HEK293 (cell line): ENCODE data around the gene S100G.

ENCODE experiments used
- CTCF ChIA-PET: fragments of 350-600 bp; formaldehyde crosslinking; extraction: SDS; loops from one replicate; lab custom pipeline; 2021; ENCODE audit warnings: antibody characterized with exemption; lab: Yijun Ruan, JAX
- POLR2A ChIA-PET: fragments of 300-600 bp; formaldehyde crosslinking; extraction: SDS; loops from one replicate; lab custom pipeline; 2020; ENCODE audit warnings: antibody characterized with exemption, inconsistent platforms; lab: Yijun Ruan, JAX
- H3K27ac ChIP-seq: fragments of 200-500 bp; sonication (Bioruptor generic); 2 replicates; pipeline ENCODE4 v1.5.1; 2014; ENCODE audit warnings: low read depth, low read length, control low read depth, inconsistent platforms; ENCODE audit errors: extremely low read depth
- H3K36me3 ChIP-seq, 2 experiments: fragments of 200-500 bp in 1 of 2; sonication (Bioruptor generic) in 1 of 2; 1 replicate in 1 of 2; 2 replicates in 1 of 2; pipeline ENCODE4 v1.5.1; 2014 to 2017; ENCODE audit warnings: inconsistent platforms in 2 of 2, low read length in 2 of 2; ENCODE audit not compliant: control insufficient read depth in 2 of 2, insufficient read depth in 1 of 2
- H3K4me1 ChIP-seq: fragments of 200-500 bp; sonication (Bioruptor generic); 2 replicates; pipeline ENCODE4 v1.5.1; 2014; ENCODE audit warnings: mild to moderate bottlenecking, low read length, inconsistent platforms; ENCODE audit not compliant: control insufficient read depth, insufficient read depth
- H3K4me3 ChIP-seq: 2 replicates; pipeline ENCODE4 v1.5.1; 2011; ENCODE audit warnings: low read depth, mild to moderate bottlenecking, control low read depth, low read length, moderate library complexity
- H3K9me3 ChIP-seq: fragments of 200-500 bp; sonication (Bioruptor generic); 2 replicates; pipeline ENCODE4 v1.5.1; 2014; ENCODE audit warnings: low read depth, low read length, inconsistent platforms; ENCODE audit not compliant: control insufficient read depth, insufficient read depth
- BCL11B ChIP-seq: fragments of 450-650 bp; formaldehyde crosslinking; IDR thresholded peaks from 2 replicates; pipeline ENCODE4 v1.5.1; 2016; ENCODE audit warnings: low read depth, missing biosample characterization, missing genetic modification characterization
- MYNN ChIP-seq: fragments of 450-650 bp; formaldehyde crosslinking; IDR thresholded peaks from 2 replicates; pipeline ENCODE4 v1.5.1; 2016; ENCODE audit warnings: missing biosample characterization, missing genetic modification characterization, borderline replicate concordance
- PATZ1 ChIP-seq: fragments of 450-650 bp; formaldehyde crosslinking; IDR thresholded peaks from 2 replicates; pipeline ENCODE4 v1.5.1; 2016; ENCODE audit warnings: missing biosample characterization, missing genetic modification characterization
- PRDM2 ChIP-seq: fragments of 450-650 bp; formaldehyde crosslinking; IDR thresholded peaks from 2 replicates; pipeline ENCODE4 v1.5.1; 2016; ENCODE audit warnings: missing biosample characterization, missing genetic modification characterization, borderline replicate concordance
- YY1 ChIP-seq: fragments of 450-650 bp; formaldehyde crosslinking; IDR thresholded peaks from 2 replicates; pipeline ENCODE4 v1.5.1; 2018; ENCODE audit warnings: missing biosample characterization, missing genetic modification characterization
- ZBTB20 ChIP-seq: fragments of 450-650 bp; formaldehyde crosslinking; IDR thresholded peaks from 2 replicates; pipeline ENCODE4 v1.5.1; 2016; ENCODE audit warnings: missing biosample characterization, missing genetic modification characterization
- ZBTB48 ChIP-seq: fragments of 450-650 bp; formaldehyde crosslinking; IDR thresholded peaks from 2 replicates; pipeline ENCODE4 v1.5.1; 2016; ENCODE audit warnings: missing biosample characterization, missing genetic modification characterization
- ZFP41 ChIP-seq: fragments of 450-650 bp; formaldehyde crosslinking; IDR thresholded peaks from 2 replicates; pipeline ENCODE4 v1.5.1; 2016; ENCODE audit warnings: missing biosample characterization, missing genetic modification characterization, borderline replicate concordance
- ZNF16 ChIP-seq: fragments of 450-650 bp; formaldehyde crosslinking; IDR thresholded peaks from 2 replicates; pipeline ENCODE4 v1.5.1; 2016; ENCODE audit warnings: low read depth, missing biosample characterization, missing genetic modification characterization
- ZNF26 ChIP-seq: fragments of 450-650 bp; formaldehyde crosslinking; IDR thresholded peaks from 2 replicates; pipeline ENCODE4 v1.5.1; 2016; ENCODE audit warnings: missing biosample characterization, missing genetic modification characterization
- ZNF280D ChIP-seq: fragments of 450-650 bp; formaldehyde crosslinking; IDR thresholded peaks from 2 replicates; pipeline ENCODE4 v1.5.1; 2016; ENCODE audit warnings: missing biosample characterization, missing genetic modification characterization
- ZNF398 ChIP-seq: fragments of 450-650 bp; formaldehyde crosslinking; IDR thresholded peaks from 2 replicates; pipeline ENCODE4 v1.5.1; 2017; ENCODE audit warnings: missing biosample characterization, missing genetic modification characterization
- ZNF433 ChIP-seq: fragments of 450-650 bp; formaldehyde crosslinking; IDR thresholded peaks from 2 replicates; pipeline ENCODE4 v1.5.1; 2016; ENCODE audit warnings: missing biosample characterization, missing genetic modification characterization, low read depth
- ZNF549 ChIP-seq: fragments of 450-650 bp; IDR thresholded peaks from 2 replicates; pipeline ENCODE4 v1.5.1; 2018; ENCODE audit warnings: missing biosample characterization, missing genetic modification characterization, mild to moderate bottlenecking, inconsistent platforms, moderate library complexity
- ZNF555 ChIP-seq: fragments of 450-650 bp; formaldehyde crosslinking; conservative IDR thresholded peaks from 2 replicates; pipeline ENCODE4 v1.5.1; 2017; ENCODE audit warnings: missing biosample characterization, mild to moderate bottlenecking, missing genetic modification characterization, inconsistent platforms
- ZNF610 ChIP-seq: fragments of 450-650 bp; formaldehyde crosslinking; IDR thresholded peaks from 2 replicates; pipeline ENCODE4 v1.5.1; 2016; ENCODE audit warnings: missing biosample characterization, missing genetic modification characterization, borderline replicate concordance
- ZNF626 ChIP-seq: fragments of 450-650 bp; sonication (Bioruptor Pico); formaldehyde crosslinking; IDR thresholded peaks from 2 replicates; pipeline ENCODE4 v1.5.1; 2018; ENCODE audit warnings: missing biosample characterization, missing genetic modification characterization, inconsistent platforms
- ZNF664 ChIP-seq: fragments of 450-650 bp; formaldehyde crosslinking; IDR thresholded peaks from 2 replicates; pipeline ENCODE4 v1.5.1; 2016; ENCODE audit warnings: missing biosample characterization, missing genetic modification characterization
- ZNF785 ChIP-seq: fragments of 450-650 bp; formaldehyde crosslinking; IDR thresholded peaks from 2 replicates; pipeline ENCODE4 v1.5.1; 2016; ENCODE audit warnings: missing biosample characterization, missing genetic modification characterization
- ZSCAN4 ChIP-seq: fragments of 450-650 bp; formaldehyde crosslinking; IDR thresholded peaks from 2 replicates; pipeline ENCODE4 v1.5.1; 2017; ENCODE audit warnings: missing biosample characterization, missing genetic modification characterization

Gene S100G

GRCh38 chrX:16651391-16652024 is 1.6 kb downstream of the S100G start:
- POLR2A ChIA-PET: no interaction called here
- no peak for TF ChIP-seq ZNF626
- no peak for TF ChIP-seq ZNF26 (tag by site-specific recombination)
- no peak for TF ChIP-seq ZNF433 (tag by site-specific recombination)
- TF ChIP-seq ZSCAN4 (tag by site-specific recombination): no peak
- TF ChIP-seq ZBTB48 (tag by site-specific recombination): no peak
- TF ChIP-seq ZNF549: no peak
- TF ChIP-seq PRDM2 (tag by site-specific recombination): no peak
- TF ChIP-seq ZNF555 (tag by site-specific recombination): no peak
- TF ChIP-seq MYNN (tag by site-specific recombination): no peak
- TF ChIP-seq ZNF280D (tag by site-specific recombination): no peak
- no peak for TF ChIP-seq ZNF785 (tag by site-specific recombination)
- TF ChIP-seq YY1: no peak
- TF ChIP-seq ZNF16 (tag by site-specific recombination): no peak
- TF ChIP-seq ZNF398 (tag by site-specific recombination): no peak
- TF ChIP-seq ZNF664 (tag by site-specific recombination): no peak
- TF ChIP-seq ZBTB20 (tag by site-specific recombination): no peak
- no peak for TF ChIP-seq ZFP41
- TF ChIP-seq ZNF610: no peak
- TF ChIP-seq PATZ1: no peak
- TF ChIP-seq BCL11B (tag by site-specific recombination): no peak
- Histone ChIP-seq H3K4me3 (no peak overlapping the region), H3K27ac (no peak overlapping the region), H3K9me3 (no peaks in the 10 kb centered on the region), H3K36me3 (no peaks in the 10 kb centered on the region; a peak in 1 of 3 replicates), H3K4me1 (no peaks in the 10 kb centered on the region)
- CTCF ChIA-PET: interaction anchor here (0.6 kb wide), 1 partner anchor 65 kb away, joined by 3 read pairs; no protein-coding TSS in a partner anchor
